H1 (cell line): ENCODE measurements around the gene MYBPH. TPM values are rescaled to one million over a fixed set of nuclear protein-coding genes. Genes with fewer than 3 reads are reported as not detected.

Experiments used
- NRF1 ChIP-seq: IDR thresholded peaks from 2 replicates; pipeline ENCODE4 v1.6.1; 2011; ENCODE audit warnings: mild to moderate bottlenecking, low read depth, low read length, improper control_type of control experiment
- polyA plus RNA-seq, 7 experiments: library from polyadenylated mRNA; depleted of rRNA in 3 of 7; stranded (reverse) in 5 of 7; unstranded in 2 of 7; fragments of >200 nt in 5 of 7; fragments of 200-250 nt in 2 of 7; gene quantifications; 1 replicate in 5 of 7; 2 replicates in 1 of 7; 4 replicates in 1 of 7; pipeline versions ENCODE4 v1.2.1 to v1.2.3, GENCODE V29; 2011 to 2013; ENCODE audit warnings: missing spikeins in 2 of 7, mixed read lengths in 2 of 7
- total RNA-seq: library from RNA; stranded (reverse); fragmentation: NEBNext Ultra II Directional; extraction: Animal tissue kit (Norgen Biotek cat#: 25700); gene quantifications from 2 replicates; pipeline ENCODE4 v1.2.1, GENCODE V29; 2021

MYBPH gene
- total and polyA plus RNA-seq, 2 of the 8 experiments (the other 6 are each of a cell fraction or from before 2014, with no cell fraction given): not detected

GRCh38 chr1:203219171-203219570 is 43.5 kb upstream of the MYBPH start (continued):
- no peak for TF ChIP-seq NRF1
